ENCODE results near the gene EFNA3. TPM values are rescaled to one million over a fixed set of nuclear protein-coding genes. Genes with fewer than 3 reads are reported as not detected.
A peak's percentile ranks its signal among the peaks of the same experiment; 100 is the strongest.

Gene EFNA3
- total RNA-seq, 4 donors from 2014 or later: 111 to 150 (median 129) TPM

GRCh38 chr1:155038602-155039307 is 39.9 kb upstream of the EFNA3 start:
- intact Hi-C loops (cut with DNase I; ENCODE audit: low total_unique reads): no loop called here
- no peak overlapping the region for H3K4me3 ChIP-seq (ENCODE audit: low read depth, poor library complexity, severe bottlenecking)
- peak in 1 of 2 donors; percentile 76 for DNase-seq (ENCODE audit: low spot score in 2 of 2)
- WGBS, 2 donors: 30 to 31% methylated on average over 8 of the region's 8 CpGs
- TF ChIP-seq POLR2A (IDR thresholded peaks at IDR 0.05) (no peak), CTCF (IDR thresholded peaks at IDR 0.05) (no peak)

GRCh38 chr1:155039308-155039669 is 39.3 kb upstream of the EFNA3 start:
- WGBS, 2 donors: 70 to 73% methylated on average over 4 of the region's 4 CpGs
- no peak overlapping the region for H3K4me3 ChIP-seq (ENCODE audit: low read depth, poor library complexity, severe bottlenecking)
- no peak for DNase-seq (ENCODE audit: low spot score in 2 of 2)
- TF ChIP-seq CTCF (IDR thresholded peaks at IDR 0.05) (no peak), POLR2A (IDR thresholded peaks at IDR 0.05) (no peak)
- intact Hi-C loops (cut with DNase I; ENCODE audit: low total_unique reads): no loop called here

- WGBS, 2 donors: 89 to 90% methylated on average over 14 of the region's 14 CpGs
- TF ChIP-seq CTCF (IDR thresholded peaks at IDR 0.05) (no peak), POLR2A (IDR thresholded peaks at IDR 0.05) (no peak)
- DNase-seq (ENCODE audit: low spot score in 2 of 2): no peak
- H3K4me3 ChIP-seq (ENCODE audit: low read depth, poor library complexity, severe bottlenecking): no peak overlapping the region
- intact Hi-C loops (cut with DNase I; ENCODE audit: low total_unique reads): no loop called here
Observed at GRCh38 chr1:155040358-155041093, 38.1 kb upstream of the EFNA3 start.

DNA sequence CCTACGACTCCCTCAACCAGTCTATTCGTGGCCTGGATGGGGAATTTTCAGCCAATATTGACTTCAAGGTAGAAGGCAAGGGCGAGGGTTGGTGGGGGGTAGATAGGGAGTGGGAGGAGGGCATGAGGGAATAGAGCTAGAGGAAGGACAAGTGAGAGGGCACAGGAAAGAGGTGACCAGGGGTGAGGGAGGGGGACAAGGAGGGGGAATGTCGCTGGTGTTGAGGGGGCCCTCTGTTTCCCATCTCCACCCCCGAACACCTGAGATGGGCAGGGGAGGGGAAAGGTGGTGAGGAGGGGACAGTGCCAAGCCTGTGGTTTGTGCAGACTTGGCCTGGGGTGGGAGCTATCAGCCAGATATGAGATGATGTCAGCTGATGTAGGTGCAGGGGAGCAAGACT is 35.8 kb upstream of the EFNA3 start:
- no peak overlapping the region for H3K4me3 ChIP-seq (ENCODE audit: low read depth, poor library complexity, severe bottlenecking)
- 74 to 82% methylated on average over 5 of the region's 5 CpGs for WGBS, 2 donors
- no peak for DNase-seq (ENCODE audit: low spot score in 2 of 2)
- TF ChIP-seq CTCF (IDR thresholded peaks at IDR 0.05): no peak
- no peak for TF ChIP-seq POLR2A (IDR thresholded peaks at IDR 0.05)
- intact Hi-C loops (cut with DNase I; ENCODE audit: low total_unique reads): no loop called here

- no peak overlapping the region for H3K4me3 ChIP-seq (ENCODE audit: low read depth, poor library complexity, severe bottlenecking)
- TF ChIP-seq CTCF (IDR thresholded peaks at IDR 0.05): no peak
- no peak for TF ChIP-seq POLR2A (IDR thresholded peaks at IDR 0.05)
- intact Hi-C loops (cut with DNase I; ENCODE audit: low total_unique reads): no loop called here
- WGBS, 2 donors: 59 to 61% methylated on average over 12 of the region's 12 CpGs
- DNase-seq (ENCODE audit: low spot score in 2 of 2): no peak
Observed at GRCh38 chr1:155043301-155043702, 35.3 kb upstream of the EFNA3 start.
